GM13976 (cell line): ENCODE results near the gene CFAP54.

Experiments
- DNase-seq: peaks from one replicate; pipeline ENCODE4 v3.0.0; 2012; ENCODE audit warnings: low spot score
- in situ Hi-C: fragments of 300-500 bp; cut with MboI; formaldehyde crosslinking; loops from one replicate; pipeline ENCODE4 v1.12.0; 2022; ENCODE audit warnings: low sequenced_read_pairs, mixed read lengths, inconsistent platforms; ENCODE audit not compliant: unreplicated experiment
- TF ChIP-seq, protein P1 (sequence below): IDR thresholded peaks from 2 replicates; pipeline ENCODE4 v1.5.1; 2012; ENCODE audit warnings: borderline replicate concordance, mild to moderate bottlenecking; ENCODE audit not compliant: insufficient read depth; ENCODE audit errors: extremely low read depth, missing control alignments, control extremely low read depth

The CFAP54 gene, protein sequence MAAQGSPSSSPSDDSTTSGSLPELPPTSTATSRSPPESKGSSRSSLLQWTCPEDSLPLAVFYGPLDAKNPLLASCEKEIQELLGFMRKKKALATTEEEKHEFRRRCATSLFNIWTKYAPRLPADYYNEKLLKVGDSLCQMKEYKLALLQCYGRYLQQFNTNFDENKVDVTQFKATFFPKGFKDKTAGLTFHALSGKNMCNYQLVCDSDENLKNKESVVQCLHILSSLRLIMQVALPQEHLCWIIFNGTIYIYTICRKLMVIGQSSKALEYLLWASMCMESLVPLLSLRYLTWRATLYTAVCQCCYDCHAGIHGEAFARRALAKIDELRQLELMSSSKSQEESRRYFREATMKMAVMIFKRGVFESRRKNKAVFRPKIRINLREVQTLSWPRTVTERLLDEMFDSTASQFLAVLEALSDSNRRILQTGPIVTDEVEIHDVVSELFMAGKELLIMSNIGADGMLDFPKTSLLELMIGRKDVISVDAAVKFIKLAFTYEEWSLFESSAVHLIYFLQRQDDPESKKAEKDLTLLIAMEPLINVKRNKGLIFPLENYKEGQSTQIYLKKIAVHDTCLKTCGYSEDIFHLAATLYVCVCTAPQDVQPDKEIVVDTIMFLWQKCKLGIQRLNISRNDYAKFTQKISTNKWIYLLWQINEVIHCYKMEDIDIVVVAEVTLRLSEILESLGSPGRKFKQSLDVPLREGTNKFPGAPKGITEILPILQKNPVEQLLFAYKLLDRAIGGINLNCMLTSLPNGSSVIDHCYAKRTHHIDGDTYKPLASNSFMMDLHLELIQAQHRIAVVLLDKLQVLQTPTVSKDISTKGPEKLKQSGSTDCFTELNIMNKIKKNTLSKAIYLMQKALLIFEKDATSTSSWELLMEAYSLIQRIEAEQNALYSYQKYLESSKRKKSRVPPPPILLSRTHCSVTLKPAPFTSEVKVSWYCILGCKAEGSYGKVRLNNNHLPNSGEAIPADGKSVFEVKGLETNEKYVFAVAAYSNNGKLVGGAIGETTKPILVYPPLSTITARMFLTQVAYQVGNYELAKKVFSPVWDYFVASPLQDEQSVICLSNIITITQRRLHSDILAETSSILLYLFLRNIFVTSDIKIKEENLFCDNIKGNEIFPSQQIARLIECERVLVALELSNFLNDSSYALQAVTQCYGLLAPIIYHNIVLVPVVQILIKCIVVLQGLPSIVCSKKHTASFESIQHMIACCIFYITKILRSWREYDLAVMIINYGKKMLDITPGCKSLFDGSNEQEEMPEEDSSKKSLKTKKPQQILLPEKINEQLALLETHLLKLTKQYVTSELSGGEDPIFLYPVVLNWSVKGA (N-terminal part only)

DNA sequence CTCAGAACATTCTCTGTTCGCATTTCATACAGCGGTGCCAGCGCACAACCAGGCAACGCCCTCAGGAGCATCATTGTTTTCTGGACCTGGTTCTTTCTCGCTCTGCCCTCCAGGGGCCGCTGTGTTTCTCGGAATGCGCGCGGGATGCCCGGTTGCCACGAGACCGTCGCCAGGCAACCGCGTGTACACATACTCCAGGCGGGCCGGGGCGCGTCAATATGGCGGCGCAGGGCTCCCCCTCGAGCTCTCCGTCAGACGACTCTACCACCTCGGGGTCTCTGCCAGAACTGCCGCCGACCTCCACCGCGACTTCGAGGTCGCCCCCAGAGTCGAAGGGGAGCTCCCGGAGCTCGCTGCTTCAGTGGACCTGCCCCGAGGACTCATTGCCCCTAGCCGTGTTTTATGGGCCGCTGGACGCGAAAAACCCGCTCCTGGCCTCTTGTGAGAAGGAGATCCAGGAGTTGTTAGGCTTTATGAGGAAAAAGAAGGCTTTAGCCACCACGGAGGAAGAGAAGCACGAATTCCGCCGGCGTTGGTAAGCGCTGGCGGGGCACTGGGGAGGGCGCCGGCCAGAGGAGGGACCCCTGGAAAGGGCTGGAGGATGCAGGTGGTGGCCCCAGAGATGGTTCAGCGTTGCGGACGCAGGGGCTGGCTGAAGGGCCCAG is at the start of gene CFAP54:
Gene CFAP54 (plus strand): TSS at position 186 of the 665 bp plus-strand sequence. CDS start 33 bp downstream, at position 219.
- TF ChIP-seq, protein P1, sequence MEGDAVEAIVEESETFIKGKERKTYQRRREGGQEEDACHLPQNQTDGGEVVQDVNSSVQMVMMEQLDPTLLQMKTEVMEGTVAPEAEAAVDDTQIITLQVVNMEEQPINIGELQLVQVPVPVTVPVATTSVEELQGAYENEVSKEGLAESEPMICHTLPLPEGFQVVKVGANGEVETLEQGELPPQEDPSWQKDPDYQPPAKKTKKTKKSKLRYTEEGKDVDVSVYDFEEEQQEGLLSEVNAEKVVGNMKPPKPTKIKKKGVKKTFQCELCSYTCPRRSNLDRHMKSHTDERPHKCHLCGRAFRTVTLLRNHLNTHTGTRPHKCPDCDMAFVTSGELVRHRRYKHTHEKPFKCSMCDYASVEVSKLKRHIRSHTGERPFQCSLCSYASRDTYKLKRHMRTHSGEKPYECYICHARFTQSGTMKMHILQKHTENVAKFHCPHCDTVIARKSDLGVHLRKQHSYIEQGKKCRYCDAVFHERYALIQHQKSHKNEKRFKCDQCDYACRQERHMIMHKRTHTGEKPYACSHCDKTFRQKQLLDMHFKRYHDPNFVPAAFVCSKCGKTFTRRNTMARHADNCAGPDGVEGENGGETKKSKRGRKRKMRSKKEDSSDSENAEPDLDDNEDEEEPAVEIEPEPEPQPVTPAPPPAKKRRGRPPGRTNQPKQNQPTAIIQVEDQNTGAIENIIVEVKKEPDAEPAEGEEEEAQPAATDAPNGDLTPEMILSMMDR: peak; percentile 94
- in situ Hi-C loops: loop anchor here (10.0 kb wide), 1 partner anchor 85 kb away; the partner anchor contains the start of gene CDK17
- DNase-seq: peak; percentile 93

GRCh38 chr12:96441816-96442215 is 47.6 kb upstream of the CFAP54 start:
- in situ Hi-C loops: no loop called here
- TF ChIP-seq, protein P1: no peak
- DNase-seq: no peak

- in situ Hi-C loops: no loop called here
- DNase-seq: no peak
- TF ChIP-seq, protein P1: no peak
Observed at GRCh38 chr12:96442906-96443305, 46.5 kb upstream of the CFAP54 start.

DNA sequence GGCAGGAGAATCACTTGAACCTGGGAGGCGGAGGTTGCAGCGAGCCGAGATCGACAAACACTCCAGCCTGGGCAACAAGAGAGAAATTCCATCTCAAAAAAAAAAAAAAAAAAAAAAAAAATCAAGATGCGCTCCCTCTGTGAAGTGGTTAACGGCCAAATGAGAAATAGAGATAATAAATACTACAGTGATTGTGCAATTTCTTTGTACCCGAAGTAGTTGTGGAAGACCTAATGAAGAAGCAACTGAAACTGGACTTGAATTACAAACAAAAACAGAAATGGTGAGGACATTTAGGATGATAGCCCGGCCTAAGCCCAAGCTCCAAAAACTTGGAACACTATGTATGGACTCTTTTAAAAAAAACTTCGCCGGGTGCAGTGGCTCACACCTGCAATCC is 45.0 kb upstream of the CFAP54 start:
- TF ChIP-seq, protein P1: no peak
- in situ Hi-C loops: no loop called here
- DNase-seq: no peak

- in situ Hi-C loops: no loop called here
- TF ChIP-seq, protein P1: no peak
- peak; percentile 61 for DNase-seq
Observed at GRCh38 chr12:96445691-96446583, 43.4 kb upstream of the CFAP54 start.
